Renal cortical epithelial cell (primary cell): ENCODE data around the gene MED27. TPM values are rescaled to one million over a fixed set of nuclear protein-coding genes. Genes with fewer than 3 reads are reported as not detected.

Experiments
- DNase-seq: peaks from one replicate; pipeline ENCODE4 v3.0.0-alpha.2; 2011; ENCODE audit warnings: low read depth
- total RNA-seq: library from RNA; depleted of rRNA; stranded (reverse); fragments of >200 nt; gene quantifications from 2 replicates; pipeline ENCODE4 v1.2.3, GENCODE V29; 2014

The MED27 gene
- total RNA-seq, 1 donor from 2014 or later, result 14.1 TPM

DNA sequence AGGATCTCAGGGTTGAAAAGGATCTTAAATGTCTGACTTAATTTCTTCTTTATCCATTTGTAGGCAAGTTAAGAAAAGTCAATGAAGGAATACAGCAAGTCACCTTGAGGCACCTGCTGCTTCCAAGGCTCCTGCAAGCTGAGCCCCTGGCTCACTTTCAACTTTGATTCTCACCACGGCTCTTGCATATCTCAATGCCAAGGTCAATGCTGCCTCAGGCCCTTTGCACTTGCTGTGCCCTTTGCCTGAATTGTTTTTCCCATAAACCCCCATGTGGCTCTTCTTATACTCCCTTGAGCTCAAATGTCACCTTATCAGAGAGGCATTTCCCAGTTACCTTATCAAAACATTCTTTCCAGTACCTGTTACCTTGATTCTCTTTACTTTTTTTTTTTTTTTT lies 195.4 kb downstream of the MED27 start:
- DNase-seq, result no peak

DNA sequence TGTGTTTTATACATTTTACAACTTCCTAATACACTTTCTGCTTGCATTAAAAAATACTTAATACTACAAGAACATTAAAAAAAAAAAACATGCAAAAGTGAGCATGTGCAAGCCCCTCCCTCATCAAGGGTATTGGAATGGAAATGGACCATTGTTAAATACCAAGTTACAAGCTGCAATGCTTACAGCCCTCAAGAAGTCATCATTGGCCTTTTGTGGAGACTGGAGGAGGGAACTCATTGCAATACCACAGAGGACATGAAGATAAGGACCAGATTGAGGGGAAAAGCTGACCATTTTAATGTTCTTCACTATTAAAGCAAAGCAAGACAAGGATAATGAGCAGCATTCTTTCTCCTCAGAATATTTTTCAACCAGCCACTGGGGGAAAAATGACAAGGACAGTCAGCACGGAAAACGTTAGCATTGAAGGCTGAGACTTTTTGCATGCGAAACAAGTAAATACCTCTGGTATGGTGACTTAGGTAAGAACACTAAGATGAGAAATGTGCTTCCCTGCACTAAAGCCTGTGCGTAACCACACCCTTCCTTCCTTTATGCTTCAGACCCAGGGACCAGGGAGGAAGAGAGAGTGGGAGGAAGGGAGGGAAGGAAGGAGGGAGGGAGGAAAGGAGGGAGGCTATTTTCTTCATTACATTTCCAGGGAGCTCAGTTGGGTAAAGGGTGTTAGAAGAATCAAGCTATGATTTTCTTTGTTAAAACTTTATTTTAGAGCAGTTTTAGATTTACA lies 198.7 kb downstream of the MED27 start:
- no peak for DNase-seq

DNA sequence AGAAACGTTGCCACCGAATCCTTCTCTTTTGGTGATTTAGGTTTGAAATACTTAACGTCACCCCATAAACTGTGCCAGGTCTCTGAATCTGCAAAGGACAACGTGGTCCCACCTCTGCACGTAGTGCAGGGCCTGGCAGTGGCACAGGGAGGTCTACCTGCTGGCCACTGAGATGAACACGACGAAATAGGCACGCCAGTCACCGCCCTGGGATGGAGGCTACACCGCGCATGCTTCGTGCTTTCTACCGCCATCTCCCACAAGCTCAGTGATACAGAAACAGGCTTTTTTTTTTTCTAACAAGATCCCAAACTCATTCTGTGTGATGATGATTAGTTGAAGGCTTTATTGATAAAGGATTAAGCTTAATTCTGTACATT lies 199.8 kb downstream of the MED27 start:
- no peak for DNase-seq

DNA sequence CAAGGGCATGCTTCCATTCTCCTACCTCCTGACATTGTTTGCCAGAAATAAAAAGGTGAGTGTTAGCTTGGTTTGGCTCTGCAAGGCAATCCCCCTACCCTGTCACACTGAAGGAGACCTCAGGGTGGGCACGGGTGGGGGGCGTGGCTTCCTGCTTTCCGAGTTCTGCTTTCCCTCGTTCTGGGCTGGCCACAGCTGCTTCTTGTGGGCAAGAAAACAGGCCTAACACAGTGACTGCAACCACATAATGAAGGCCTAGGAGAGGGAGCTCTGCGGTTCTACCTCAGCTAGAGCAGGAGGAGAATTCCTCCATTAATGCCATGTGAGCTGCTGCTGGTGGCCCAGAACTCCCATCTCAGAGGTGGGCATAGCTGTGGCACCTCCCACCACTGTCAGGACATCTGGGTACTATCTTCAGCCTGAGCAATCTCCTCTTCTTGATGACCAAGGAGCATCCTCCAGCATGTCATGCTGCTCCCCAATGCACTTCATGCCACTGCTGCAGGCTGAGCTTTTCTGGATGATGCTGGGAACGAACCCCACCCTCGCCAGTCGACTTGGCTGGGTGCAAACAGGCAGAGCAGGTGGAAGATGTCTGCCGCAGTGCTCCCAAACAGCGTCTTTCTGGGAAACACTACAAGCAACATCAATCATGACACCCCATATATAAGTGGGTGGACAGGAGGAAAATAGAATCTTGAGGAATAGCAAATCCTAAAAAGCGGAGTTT lies 200.3 kb downstream of the MED27 start:
- no peak for DNase-seq

DNA sequence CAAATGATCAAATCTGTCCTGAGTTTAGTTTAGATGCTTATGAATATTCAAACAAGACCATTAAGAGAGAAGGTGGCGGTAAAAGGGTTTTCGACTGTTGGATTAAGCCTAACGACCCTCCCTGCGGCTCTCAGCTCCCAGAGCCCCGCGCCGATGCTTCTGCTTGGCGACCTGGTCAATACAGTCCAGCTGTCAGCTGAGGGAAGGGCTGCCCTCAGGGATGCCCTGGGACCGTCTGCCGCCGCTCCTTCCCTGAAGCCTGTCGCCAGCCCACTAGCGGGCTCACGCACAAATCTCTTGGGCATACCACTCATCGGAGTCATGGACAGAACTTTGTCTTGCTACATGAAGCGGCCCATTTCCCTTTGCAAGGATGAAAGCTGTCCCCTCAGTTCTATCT lies 203.2 kb downstream of the MED27 start:
- no peak for DNase-seq

DNA sequence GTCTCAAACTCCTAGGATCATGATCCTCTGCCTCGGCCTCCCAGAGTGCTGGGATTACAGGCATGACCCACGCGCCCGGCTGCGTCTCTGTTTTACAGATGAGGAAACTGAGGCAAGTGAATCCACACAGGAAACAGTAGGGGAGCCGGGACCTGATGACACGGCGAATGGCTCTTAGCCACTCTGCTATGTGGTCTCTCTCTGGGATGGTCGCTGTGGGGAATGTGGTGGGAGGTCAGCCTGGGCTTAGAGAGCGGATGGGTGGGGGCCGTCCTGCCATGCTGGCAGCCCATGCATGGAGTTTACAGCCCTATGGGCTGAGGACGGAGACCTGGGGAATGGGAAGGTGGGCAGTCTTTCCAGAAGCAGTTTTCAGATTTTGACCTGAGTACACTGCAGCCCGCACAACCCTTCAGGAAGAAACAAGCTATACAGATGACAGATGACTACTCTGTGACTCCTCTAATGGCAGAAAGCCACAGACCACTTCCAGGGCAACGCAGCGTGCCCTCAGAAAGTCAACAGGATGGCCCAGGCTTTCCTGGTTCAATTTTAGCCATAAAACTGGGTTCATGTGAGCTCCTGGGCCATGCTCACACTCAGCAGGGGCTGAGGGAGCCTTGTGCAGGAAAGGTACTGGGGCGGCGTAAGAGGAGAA lies 203.7 kb downstream of the MED27 start:
- DNase-seq, result no peak

DNA sequence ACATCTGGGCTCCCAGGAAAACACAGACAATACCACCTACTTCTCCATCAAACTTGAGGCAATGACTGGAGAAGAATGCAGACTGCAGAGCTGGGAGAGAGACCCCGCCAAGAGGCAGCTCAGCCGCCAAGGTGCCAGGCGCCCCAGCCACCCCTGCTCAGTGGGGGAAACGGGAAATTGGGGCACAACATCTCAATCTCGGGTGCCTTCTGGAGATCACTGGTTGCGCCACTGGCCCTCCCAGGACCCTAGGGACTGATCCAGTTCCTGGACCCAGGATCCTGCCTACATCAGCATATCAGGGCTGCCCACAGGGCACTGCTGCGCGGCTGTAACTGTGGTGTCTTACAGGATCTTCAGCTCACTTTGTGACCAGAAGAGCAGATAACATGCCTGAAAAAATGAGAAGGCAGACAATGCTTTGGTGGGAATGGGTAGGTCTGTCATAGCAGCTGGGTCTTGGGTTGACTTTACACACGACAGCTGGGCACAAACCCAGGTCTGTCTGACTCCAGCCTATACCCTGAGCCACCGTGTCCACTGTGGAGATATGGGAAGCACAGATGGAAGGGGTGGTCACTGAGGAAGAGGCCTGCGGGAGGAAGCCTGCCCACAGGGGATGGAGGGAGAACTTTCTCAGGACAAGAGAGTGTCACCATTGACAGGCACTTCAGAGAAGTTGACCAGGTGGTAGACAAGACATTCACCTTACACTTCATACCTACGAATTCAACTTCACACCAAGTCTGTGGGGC lies 204.6 kb downstream of the MED27 start:
- no peak for DNase-seq

DNA sequence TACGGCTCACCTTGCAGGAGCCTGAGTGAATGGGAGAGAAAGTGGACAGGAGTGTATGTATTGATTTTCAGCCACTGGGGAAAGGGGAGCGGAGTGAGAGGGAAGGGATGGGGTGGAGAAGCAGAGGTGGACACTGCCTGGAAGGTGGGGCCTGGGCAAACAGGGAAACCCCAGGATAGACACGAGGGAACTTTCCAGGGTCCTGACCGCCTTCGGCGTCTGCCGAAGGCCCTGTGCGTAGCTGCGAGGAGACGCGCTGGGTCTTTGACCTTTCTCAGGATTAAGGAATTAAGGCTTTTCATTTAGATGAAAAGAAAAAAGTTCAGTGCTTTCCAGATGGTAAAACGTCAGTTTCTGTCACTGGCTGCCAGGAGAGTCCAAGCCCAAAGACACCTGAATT lies 205.2 kb downstream of the MED27 start:
- DNase-seq, result no peak

DNA sequence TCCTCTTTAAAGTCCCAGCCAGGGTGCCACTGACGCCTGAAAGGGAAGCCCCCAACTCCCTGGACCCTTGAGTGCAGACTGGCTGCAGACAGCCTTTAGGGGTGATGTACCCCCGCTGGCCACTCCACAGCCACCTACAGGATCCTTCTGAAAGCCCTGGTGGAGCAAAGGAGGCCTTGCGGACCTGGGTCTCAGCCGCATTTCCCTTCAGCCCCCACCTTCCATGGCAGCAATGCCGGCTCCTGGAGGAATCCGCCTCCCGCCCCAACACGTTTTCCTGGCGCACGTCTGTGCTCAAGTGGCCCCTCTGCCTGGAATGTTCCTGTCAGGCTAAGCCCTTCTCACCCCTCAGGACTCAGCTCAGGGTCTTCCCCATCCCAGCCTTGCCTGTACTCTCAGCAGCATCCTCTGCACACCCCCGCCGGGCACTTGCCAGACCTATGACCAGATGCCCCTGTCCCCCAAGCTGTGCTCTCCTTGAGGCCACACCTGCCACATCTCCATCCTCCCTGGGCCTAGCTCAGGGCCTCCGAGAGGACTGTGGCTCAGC lies 205.7 kb downstream of the MED27 start:
- no peak for DNase-seq

DNA sequence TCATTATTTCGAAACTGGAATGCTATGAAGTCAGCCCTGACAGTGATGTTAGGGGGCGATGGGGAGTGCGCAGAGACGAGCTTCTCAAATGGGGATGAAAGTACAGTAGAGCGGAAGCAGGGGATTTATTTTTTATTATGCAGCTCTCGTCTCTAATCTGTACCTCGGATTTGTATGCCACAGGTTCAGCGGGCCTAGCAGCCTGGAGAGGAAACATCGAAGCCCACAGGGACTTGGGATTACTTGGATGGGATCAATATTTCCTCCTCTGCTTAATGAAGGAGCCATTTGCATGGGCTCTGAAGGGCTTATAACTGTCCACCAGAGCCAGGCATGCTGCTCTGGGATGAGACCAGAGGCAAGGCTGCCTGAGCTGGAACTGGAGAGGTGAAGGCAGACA lies 206.3 kb downstream of the MED27 start:
- DNase-seq, result no peak

DNA sequence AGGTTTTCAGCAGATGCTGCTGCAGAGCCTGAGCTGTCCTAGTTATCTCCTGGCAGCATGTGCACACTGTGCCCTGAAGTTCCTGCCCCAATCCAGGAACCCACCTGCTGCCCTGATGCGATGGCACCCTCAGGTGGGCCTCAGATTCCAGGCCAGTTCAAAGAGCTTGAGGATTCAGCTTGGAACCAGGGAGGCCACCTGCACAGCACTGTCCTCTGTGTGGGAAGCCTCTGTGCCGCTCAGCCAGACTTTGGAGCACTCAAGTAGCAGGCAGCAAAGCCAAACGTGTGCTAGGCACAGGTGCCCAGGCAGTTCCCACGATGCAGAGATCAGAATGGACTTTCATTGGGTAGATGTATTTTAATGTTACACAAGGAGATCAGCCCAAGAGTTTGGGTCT lies 207.0 kb downstream of the MED27 start:
- DNase-seq, result no peak

DNA sequence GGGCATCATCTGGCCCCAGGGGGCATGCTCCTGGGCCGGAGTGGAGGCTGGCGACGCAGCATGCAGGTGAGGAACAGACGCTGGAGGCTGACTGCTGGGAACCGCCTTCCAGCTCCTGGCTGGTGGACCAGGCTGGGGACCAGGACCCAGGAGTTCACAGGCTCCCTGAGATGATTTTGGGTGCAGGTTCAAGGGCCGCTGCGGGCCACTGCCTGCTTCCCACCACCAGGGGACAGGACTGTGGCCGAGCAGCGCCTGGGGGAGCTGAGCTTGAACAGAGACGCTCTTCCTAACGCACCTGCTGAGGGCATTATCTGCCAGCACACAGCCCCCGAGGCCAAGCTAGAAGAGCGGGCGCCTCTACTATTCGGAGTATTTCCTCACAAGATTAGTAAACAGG lies 207.7 kb downstream of the MED27 start:
- no peak for DNase-seq

DNA sequence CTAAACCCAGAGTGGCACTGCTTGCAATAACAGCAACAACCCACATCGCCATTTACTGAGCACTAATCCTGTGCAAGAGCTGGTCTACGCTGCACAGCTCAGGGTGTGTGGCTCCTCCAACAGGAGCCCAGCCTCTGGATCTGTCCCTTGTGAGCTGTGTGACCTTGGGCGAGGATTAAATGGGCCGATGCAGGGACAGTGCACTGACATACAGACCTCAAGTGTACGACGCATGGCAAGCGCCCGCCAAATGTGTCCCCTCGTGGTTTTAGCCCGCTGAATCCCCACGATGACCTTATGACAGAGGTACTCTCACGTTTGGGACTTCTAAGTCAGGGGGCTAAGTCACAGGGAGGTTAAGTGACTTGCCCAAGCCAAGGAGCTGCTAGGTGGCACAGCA lies 209.5 kb downstream of the MED27 start:
- DNase-seq, result no peak

DNA sequence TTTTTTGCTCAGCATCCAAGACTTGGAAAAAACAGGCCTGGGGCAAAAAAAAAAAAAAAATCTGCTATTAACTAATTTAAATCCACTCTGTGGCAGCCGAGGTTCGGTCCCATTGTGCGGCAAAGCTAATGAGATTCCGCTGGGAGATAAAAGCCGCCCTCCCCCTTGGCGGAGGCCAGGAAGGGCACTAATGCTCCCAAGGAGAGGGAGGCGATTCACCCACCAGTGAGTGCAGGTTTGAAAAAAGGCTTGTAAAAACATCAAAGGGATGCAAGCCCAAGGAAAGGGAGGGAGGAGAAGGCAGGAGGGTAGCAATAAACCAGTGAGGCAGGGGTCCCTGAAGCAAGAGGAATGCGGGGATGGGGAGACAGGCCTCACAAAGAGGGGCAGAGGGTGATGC lies 210.3 kb downstream of the MED27 start:
- DNase-seq, result no peak

DNA sequence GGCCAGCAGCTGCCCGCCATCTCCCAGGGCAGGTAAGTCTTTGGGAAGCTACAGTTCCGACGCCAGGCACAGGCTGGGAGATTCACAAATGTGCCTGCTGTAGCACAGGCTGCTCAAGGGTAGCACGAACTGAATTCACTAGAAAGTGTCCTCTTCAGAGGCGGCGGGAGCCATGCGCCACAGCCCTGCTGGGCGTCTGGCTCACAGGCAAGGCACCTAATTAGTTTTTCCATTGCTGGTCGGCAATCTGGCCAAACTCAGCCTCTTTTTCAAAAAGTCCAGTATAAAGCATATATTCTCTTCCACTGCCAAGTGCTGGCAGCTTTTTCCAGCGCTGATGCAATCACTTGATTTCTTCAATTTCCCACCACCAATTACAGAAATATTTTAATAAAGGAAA lies 210.9 kb downstream of the MED27 start:
- DNase-seq, result no peak

DNA sequence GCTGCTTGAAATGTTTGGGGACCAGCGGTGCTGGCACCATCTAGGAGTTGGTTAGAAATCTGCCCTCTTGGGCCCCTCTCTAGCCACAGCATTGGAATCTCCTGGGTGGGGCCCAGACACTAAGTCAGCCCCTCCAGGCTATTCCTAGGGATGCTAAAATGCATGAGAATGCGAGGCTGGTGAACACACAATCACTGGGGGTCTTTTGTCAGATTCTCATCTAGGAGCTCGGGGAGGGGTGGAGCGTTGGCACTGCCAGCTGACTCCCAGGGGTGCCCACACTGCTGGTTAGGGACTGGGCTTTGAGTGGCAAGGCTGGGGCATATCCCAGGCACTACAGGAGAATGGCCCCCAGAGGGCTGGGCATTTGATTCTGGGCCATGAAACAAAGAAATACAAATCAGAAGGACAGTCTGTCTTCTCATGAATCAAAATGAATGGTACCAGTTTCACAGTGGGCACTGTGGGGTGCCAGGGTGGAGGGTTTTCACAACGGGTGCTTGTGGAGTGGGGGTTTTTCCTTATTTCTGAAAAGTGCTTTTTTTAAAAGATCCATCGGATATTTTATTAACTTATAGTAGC lies 212.0 kb downstream of the MED27 start:
- DNase-seq, result no peak

DNA sequence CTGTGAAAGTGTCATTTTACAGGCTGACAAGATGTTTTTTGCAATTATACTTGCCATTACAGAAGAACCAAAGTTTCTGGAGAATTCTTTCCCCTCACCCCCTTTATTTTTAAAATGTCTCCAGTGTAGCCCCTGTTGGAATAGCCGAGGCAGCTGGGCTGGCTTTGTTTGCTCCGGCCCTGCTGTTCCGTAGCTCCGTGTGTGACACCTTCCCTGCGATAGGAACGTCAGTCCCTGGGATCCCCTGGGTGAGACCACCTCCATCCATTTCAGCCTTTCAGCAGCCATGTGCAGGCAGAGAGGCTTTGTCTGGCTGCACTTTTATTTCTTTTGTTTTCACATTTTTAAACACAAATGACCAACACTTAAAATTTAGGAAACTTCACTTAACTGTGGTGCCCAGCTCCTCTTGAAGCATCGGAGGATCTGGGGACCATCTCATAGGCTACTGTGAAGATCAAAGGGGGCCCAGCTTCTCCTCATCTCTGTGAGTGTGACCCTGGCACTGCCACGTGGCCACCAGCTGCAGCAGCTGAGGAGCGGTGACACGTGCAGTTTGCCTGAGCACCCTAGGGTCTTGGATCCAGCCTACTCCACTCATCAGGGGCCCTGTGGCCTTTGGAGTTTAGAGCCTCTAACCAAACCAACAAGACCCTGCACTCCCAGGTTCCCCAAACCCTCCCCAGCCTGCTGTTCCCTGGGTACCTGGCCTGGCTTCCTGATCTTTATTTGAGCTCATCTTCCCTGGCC lies 214.0 kb downstream of the MED27 start:
- DNase-seq, result no peak

DNA sequence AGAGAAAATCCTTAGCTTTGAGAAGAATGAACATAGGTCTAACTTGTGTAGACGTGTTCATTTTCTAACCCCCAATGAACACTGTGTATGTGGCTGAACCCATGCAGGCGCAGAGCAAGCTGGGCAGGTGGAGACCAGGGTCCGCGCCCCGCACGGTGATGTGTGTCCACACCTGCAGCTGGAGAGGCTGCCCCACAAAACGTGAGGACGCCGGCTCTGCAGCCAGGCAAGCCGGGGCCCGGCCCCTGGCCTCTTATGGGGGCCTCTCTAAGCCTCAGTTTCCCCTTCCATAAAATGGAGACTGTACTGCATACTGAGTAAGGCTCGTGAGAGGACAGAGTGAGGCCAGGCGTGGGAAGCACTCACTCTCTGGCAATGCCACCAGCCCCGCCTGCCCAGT lies 215.1 kb downstream of the MED27 start:
- DNase-seq, result no peak

DNA sequence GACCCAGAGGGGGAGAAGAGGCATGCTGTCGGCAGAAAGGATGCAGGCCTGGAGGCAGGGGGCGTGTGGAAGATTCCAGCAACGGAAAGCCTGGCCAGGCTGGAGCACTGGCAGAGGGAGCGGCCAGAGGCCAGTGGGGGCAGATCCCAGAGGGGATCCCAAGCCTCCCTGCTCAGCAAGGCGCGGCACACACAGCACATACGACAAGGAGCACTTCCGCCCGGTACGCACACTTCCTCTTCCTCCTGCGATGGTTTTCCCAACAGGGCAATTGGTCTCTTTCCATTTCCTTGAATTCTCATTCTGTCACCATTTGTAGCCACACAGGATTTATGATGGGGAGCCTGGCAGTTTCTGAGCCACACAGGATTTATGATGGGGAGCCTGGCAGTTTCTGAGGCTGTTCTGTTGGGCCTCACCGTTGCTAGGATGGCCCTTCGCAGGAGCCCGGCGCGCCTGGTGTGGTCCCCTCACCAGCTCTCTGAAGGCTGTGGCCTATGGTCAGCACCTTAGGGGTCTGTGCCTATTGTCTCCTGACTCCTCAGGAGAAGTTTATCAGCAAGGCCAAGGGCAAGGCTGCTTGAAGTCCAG lies 216.3 kb downstream of the MED27 start:
- DNase-seq, result no peak

DNA sequence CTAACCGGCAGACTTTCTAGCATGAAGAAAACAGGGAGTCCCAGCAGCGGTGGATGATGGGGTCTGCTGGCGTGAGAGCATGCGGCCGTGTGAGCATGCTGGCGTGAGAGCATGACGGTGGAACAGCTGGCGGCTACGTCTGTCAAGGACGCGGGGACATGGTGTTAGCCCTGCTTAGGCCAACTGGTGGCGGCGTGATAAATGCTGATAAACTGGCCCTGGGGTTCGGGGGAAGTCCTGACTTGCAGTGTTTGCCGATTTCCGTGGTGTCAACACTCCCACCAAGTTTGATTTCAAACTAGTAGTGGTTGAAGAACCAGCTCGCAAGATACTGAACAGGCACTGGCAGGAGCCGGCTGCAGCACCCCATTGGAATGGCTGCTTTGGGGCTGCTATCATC lies 217.4 kb downstream of the MED27 start:
- DNase-seq, result no peak

DNA sequence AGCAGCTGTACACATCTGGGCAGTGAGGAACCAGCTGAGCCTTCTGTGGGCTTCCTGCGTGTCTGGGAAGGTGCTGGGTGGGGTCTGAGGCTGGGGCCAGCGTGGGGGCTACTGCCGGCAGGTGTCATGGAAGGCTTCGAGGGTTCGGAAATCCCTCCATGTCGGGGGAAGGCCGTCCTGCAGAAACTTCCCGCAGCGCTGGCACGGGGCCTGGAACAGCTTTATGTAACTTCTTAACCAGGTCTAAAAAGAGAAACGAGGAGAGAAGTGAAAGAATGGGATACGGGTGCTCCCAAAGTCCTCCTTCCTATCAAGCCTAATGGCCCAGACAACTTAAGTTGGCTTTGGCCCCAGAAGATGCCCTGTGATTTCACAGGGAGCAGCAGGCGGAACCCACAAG lies 219.2 kb downstream of the MED27 start:
- DNase-seq, result no peak
